Upper lobe of right lung (tissue), 1 donor: Measurements from ENCODE around the gene CFAP73. TPM values are rescaled to one million over a fixed set of nuclear protein-coding genes. Genes with fewer than 3 reads are reported as not detected.

ENCODE experiments used
- ATAC-seq: fragments of 200-7000 bp; cut with Tn5 transposase; one replicate; pipeline ENCODE4 v1.9.1; 2020; ENCODE audit warnings: mild to moderate bottlenecking, moderate library complexity
- DNase-seq: peaks from one replicate; pipeline ENCODE4 v3.0.0-alpha.2; 2020
- H3K27ac ChIP-seq: fragments of 200-600 bp; one replicate; pipeline ENCODE4 v1.8.0; 2022
- H3K27me3 ChIP-seq: fragments of 200-600 bp; one replicate; pipeline ENCODE4 v1.8.0; 2022; ENCODE audit warnings: mild to moderate bottlenecking
- H3K36me3 ChIP-seq: fragments of 200-600 bp; one replicate; pipeline ENCODE4 v1.8.0; 2022
- H3K4me1 ChIP-seq: fragments of 200-600 bp; one replicate; pipeline ENCODE4 v1.8.0; 2022
- H3K4me3 ChIP-seq: fragments of 200-600 bp; one replicate; pipeline ENCODE4 v1.8.0; 2022; ENCODE audit warnings: mild to moderate bottlenecking
- H3K9me3 ChIP-seq: fragments of 200-600 bp; one replicate; pipeline ENCODE4 v1.8.0; 2022
- intact Hi-C: fragments of 100-400 bp; cut with DNase I; formaldehyde crosslinking; loops from one replicate; pipeline ENCODE4 v1.11.0; 2022
- total RNA-seq: library from RNA; stranded (reverse); fragmentation: NEBNext Ultra II Directional; extraction: Animal tissue kit (Norgen Biotek cat#: 25700); gene quantifications from one replicate; pipeline ENCODE4 v1.2.1, GENCODE V29; 2021
- TF ChIP-seq, protein P1 (sequence below): fragments of 200-600 bp; IDR thresholded peaks from one replicate; pipeline ENCODE4 v1.8.0; 2022; ENCODE audit warnings: antibody characterized with exemption
- donor health status: DM: no; HTN: yes; CAD: no; lungs with severe emphysema.

Gene CFAP73
- total RNA-seq, 1 donor from 2014 or later: not detected

DNA sequence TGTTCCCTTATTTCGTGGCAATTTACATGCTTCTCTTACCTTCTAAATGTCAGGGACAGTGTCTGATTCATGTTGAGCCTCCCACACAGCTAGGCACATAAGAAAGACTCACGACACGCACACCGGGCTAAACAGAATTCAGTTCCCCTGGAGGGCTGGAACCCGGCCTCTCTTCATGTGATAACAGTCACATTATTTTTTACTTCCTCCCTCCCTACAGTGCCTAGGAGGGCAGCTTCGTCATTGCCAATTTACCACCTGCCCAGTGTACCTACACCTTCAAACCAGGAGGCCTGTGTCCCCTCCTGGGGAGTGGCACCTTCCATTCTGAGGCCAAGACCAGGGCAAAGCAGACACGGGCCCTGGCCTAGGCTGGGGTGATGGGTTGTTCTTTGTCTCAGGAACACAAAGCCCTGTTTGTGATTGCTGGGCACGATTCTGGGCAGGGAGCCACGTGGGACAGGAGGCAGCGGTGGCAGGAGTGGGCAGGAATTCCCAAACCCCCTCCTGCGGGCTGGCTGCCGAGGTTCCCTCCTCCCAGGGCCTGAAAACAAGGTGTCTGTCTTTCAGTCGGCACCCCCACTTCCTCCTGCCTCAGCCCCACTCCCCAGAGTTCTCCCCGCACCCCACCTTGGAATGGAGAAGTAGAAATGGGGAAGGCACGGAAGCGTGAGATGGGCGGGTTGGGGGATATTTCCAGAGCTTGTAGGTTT lies 7.2 kb upstream of the CFAP73 start:
- ATAC-seq (peak; percentile 73), DNase-seq (no peak)
- H3K4me1 ChIP-seq: no peaks in the 10 kb centered on the region
- no peaks in the 10 kb centered on the region for H3K36me3 ChIP-seq
- TF ChIP-seq, protein P1, sequence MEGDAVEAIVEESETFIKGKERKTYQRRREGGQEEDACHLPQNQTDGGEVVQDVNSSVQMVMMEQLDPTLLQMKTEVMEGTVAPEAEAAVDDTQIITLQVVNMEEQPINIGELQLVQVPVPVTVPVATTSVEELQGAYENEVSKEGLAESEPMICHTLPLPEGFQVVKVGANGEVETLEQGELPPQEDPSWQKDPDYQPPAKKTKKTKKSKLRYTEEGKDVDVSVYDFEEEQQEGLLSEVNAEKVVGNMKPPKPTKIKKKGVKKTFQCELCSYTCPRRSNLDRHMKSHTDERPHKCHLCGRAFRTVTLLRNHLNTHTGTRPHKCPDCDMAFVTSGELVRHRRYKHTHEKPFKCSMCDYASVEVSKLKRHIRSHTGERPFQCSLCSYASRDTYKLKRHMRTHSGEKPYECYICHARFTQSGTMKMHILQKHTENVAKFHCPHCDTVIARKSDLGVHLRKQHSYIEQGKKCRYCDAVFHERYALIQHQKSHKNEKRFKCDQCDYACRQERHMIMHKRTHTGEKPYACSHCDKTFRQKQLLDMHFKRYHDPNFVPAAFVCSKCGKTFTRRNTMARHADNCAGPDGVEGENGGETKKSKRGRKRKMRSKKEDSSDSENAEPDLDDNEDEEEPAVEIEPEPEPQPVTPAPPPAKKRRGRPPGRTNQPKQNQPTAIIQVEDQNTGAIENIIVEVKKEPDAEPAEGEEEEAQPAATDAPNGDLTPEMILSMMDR: no peak
- no peaks in the 10 kb centered on the region for H3K9me3 ChIP-seq
- H3K4me3 ChIP-seq: no peak overlapping the region
- intact Hi-C loops: no loop called here
- H3K27ac ChIP-seq: peak overlapping the region; percentile 25
- no peaks in the 10 kb centered on the region for H3K27me3 ChIP-seq

DNA sequence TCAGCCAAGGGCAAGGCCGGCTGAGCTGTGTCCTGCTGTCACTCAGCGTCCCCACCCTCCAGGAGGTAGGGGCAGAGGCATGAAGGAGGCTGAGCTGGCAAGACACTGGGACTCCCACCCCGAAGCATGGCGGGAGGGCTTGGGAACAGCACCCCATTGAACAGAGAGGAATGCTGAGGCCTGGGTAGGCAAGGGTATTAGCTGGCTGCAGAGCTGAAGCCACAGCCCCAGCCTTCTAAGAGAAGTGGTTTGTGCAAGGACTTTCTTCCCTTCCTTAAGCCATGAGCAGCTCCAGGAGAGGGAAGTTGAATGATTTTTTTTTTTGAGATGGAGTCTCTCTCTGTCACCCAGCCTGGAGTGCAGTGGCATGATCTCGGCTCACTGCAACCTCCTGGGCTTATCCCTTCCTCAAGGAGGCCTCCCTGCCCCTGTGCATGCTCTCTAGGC lies 6.6 kb upstream of the CFAP73 start:
- no peak overlapping the region for H3K4me3 ChIP-seq
- intact Hi-C loops: no loop called here
- no peaks in the 10 kb centered on the region for H3K9me3 ChIP-seq
- no peak for DNase-seq
- no peaks in the 10 kb centered on the region for H3K27me3 ChIP-seq
- H3K27ac ChIP-seq: peak overlapping the region; percentile 25
- no peaks in the 10 kb centered on the region for H3K4me1 ChIP-seq
- no peaks in the 10 kb centered on the region for H3K36me3 ChIP-seq
- TF ChIP-seq, protein P1: no peak
- ATAC-seq: peak; percentile 74

DNA sequence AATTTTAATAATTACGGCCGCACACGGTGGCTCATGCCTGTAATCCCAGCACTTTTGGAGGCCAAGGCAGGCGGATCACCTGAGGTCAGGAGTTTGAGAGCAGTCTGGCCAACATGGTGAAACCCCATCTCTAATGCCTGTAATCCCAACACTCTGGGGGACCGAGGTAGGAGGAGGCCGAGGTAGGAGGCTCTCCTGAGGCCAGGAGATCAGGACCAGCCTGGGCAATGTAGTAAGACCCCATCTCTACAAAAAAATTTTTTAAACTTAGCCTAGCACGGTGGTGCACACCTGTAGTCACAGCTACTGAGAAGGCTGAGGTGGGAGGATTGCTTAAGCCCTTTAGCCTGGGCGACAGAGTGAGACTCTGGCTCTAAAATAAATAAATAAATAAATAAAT lies 5.6 kb upstream of the CFAP73 start:
- Histone ChIP-seq H3K4me3 (no peak overlapping the region), H3K27ac (no peak overlapping the region), H3K9me3 (no peaks in the 10 kb centered on the region), H3K36me3 (no peaks in the 10 kb centered on the region), H3K27me3 (no peaks in the 10 kb centered on the region), H3K4me1 (no peaks in the 10 kb centered on the region)
- TF ChIP-seq, protein P1: no peak
- DNase-seq: no peak
- ATAC-seq: no peak
- intact Hi-C loops: no loop called here

DNA sequence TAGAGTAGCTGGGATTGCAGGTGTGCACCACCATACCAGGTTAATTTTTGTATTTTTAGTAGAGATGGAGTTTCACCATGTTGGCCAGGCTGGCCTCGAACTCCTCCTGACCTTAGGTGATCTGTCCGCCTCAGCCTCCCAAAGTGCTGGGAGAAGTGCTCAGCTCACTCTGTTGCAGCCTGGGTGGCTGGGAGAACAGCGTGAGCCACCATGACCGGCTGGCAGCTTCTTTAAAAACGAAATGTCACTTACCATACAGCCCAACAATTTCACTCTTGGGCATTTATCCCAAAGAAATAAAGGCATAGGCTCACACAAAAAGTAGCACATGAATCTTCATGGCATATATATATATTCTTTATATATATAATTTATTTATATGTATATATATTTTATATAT lies 4.7 kb upstream of the CFAP73 start:
- TF ChIP-seq, protein P1: no peak
- H3K27ac ChIP-seq: no peak overlapping the region
- H3K36me3 ChIP-seq: no peaks in the 10 kb centered on the region
- H3K4me3 ChIP-seq: no peak overlapping the region
- intact Hi-C loops: no loop called here
- H3K4me1 ChIP-seq: peaks cover 5% of the 10 kb centered on the region
- DNase-seq (no peak), ATAC-seq (no peak)
- H3K27me3 ChIP-seq: peaks cover 2% of the 10 kb centered on the region
- no peaks in the 10 kb centered on the region for H3K9me3 ChIP-seq

DNA sequence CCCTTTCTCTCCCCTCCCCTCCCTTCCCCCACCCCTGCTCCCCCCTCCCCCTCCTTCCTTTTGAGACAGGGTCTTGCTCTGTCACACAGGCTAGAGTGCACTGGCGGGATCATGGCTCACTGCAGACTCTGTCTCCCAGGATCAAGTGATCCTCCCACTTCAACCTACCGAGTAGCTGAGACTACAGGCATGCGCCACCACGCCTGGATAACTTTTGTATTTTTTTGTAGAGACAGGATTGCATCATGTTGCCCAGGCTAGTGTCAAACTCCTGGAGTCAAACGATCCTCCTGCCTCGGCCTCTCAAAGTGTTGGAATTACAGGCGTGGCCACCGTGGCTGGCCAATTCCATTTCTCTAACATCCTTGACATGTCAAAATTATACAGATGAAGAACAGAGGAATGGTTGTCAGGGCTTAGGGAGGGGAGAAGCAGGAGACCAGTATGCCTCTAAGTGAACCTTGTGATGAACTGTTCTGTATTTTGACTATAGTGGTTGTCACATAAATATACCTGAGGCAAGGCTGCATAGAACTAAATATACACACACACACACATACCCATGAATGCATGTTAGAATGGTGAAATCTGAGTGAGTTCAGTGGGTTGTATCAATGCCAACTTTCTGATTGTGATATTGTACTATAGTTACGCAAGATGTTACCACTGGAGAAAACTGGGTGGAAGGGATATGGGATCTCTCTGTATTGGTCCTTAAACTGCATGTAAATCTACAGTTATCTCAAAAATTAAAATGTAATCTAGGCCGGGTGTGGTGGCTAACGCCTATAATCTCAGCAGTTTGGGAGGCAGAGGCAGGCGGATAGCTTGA lies 3.6 kb upstream of the CFAP73 start:
- H3K27ac ChIP-seq: no peak overlapping the region
- intact Hi-C loops: no loop called here
- ATAC-seq (no peak), DNase-seq (no peak)
- H3K4me3 ChIP-seq: no peak overlapping the region
- no peaks in the 10 kb centered on the region for H3K9me3 ChIP-seq
- TF ChIP-seq, protein P1: no peak
- no peaks in the 10 kb centered on the region for H3K36me3 ChIP-seq
- H3K4me1 ChIP-seq: peaks cover 6% of the 10 kb centered on the region
- H3K27me3 ChIP-seq: peaks cover 14% of the 10 kb centered on the region
